ENCODE measurements around the gene NPRL2.
"Not testable (repeated sequence)": the region's sequence is repeated elsewhere in the genome, so short reads cannot be mapped to it uniquely, and the experiment has no call there.

NPRL2 gene

GRCh38 chr3:50321336-50322114 is 29.1 kb downstream of the NPRL2 start:
- ATAC-seq, result peak; percentile 73
- Mint-ChIP-seq H3K9me3 (no peaks in the 10 kb centered on the region), H3K4me1 (peaks cover 32% of the 10 kb centered on the region)

GRCh38 chr3:50320853-50321335 is 29.7 kb downstream of the NPRL2 start:
- peak overlapping the region; percentile 87 for H3K4me3 Mint-ChIP-seq

More at GRCh38 chr3:50321336-50322114, 29.1 kb downstream of the NPRL2 start:
- Mint-ChIP-seq H3K27ac (peak overlapping the region; percentile 90), H3K4me3 (peak overlapping the region; percentile 75), H3K27me3 (no peaks in the 10 kb centered on the region), H3K36me3 (ENCODE audit: low read depth) (peaks cover 2% of the 10 kb centered on the region)
- DNase-seq, result peak; percentile 83

GRCh38 chr3:50319894-50320625 is 30.5 kb downstream of the NPRL2 start:
- peaks cover 5% of the 10 kb centered on the region for H3K36me3 Mint-ChIP-seq (ENCODE audit: low read depth)

More at GRCh38 chr3:50320853-50321335, 29.7 kb downstream of the NPRL2 start:
- DNase-seq, result peak; percentile 67
- H3K27me3 Mint-ChIP-seq, result no peaks in the 10 kb centered on the region
- H3K27ac Mint-ChIP-seq, result peak overlapping the region; percentile 73
- H3K4me1 Mint-ChIP-seq, result peaks cover 32% of the 10 kb centered on the region
- ATAC-seq, result peak; percentile 48
- H3K36me3 Mint-ChIP-seq (ENCODE audit: low read depth), result peaks cover 5% of the 10 kb centered on the region
- no peaks in the 10 kb centered on the region for H3K9me3 Mint-ChIP-seq

GRCh38 chr3:50319181-50319893 is 31.2 kb downstream of the NPRL2 start:
- H3K27ac Mint-ChIP-seq, result no peak overlapping the region
- H3K36me3 Mint-ChIP-seq (ENCODE audit: low read depth), result peaks cover 5% of the 10 kb centered on the region
- peaks cover 34% of the 10 kb centered on the region for H3K4me1 Mint-ChIP-seq
- no peaks in the 10 kb centered on the region for H3K9me3 Mint-ChIP-seq
- ATAC-seq, result no peak
- DNase-seq, result no peak
- no peaks in the 10 kb centered on the region for H3K27me3 Mint-ChIP-seq
- H3K4me3 Mint-ChIP-seq, result no peak overlapping the region

More at GRCh38 chr3:50319894-50320625, 30.5 kb downstream of the NPRL2 start:
- Mint-ChIP-seq H3K4me1 (peaks cover 33% of the 10 kb centered on the region), H3K4me3 (peak overlapping the region; percentile 87), H3K27me3 (no peaks in the 10 kb centered on the region), H3K9me3 (no peaks in the 10 kb centered on the region), H3K27ac (no peak overlapping the region)
- DNase-seq (no peak), ATAC-seq (no peak)

GRCh38 chr3:50318615-50319014 is 32.0 kb downstream of the NPRL2 start:
- Mint-ChIP-seq H3K27ac (no peak overlapping the region), H3K4me1 (peaks cover 34% of the 10 kb centered on the region), H3K4me3 (no peak overlapping the region), H3K9me3 (no peaks in the 10 kb centered on the region), H3K36me3 (ENCODE audit: low read depth) (peaks cover 5% of the 10 kb centered on the region), H3K27me3 (no peaks in the 10 kb centered on the region)
- no peak for DNase-seq
- ATAC-seq, result no peak

- H3K9me3 Mint-ChIP-seq, result no peaks in the 10 kb centered on the region
- DNase-seq, result no peak
- peaks cover 34% of the 10 kb centered on the region for H3K4me1 Mint-ChIP-seq
- H3K27me3 Mint-ChIP-seq, result no peaks in the 10 kb centered on the region
- ATAC-seq, result no peak
- no peak overlapping the region for H3K4me3 Mint-ChIP-seq
- peaks cover 5% of the 10 kb centered on the region for H3K36me3 Mint-ChIP-seq (ENCODE audit: low read depth)
- H3K27ac Mint-ChIP-seq, result no peak overlapping the region
These were observed 32.4 kb downstream of the NPRL2 start for GRCh38 chr3:50318163-50318562.

GRCh38 chr3:50317300-50317699 is 33.3 kb downstream of the NPRL2 start:
- ATAC-seq (no peak), DNase-seq (no peak)
- no peaks in the 10 kb centered on the region for H3K27me3 Mint-ChIP-seq
- H3K36me3 Mint-ChIP-seq (ENCODE audit: low read depth), result peaks cover 5% of the 10 kb centered on the region
- H3K9me3 Mint-ChIP-seq, result no peaks in the 10 kb centered on the region
- H3K4me1 Mint-ChIP-seq, result peaks cover 34% of the 10 kb centered on the region
- no peak overlapping the region for H3K27ac Mint-ChIP-seq
- H3K4me3 Mint-ChIP-seq, result no peak overlapping the region

- Mint-ChIP-seq H3K27me3 (no peaks in the 10 kb centered on the region), H3K9me3 (no peaks in the 10 kb centered on the region), H3K27ac (peak overlapping the region; percentile 47), H3K4me3 (no peak overlapping the region), H3K4me1 (peaks cover 34% of the 10 kb centered on the region), H3K36me3 (ENCODE audit: low read depth) (peaks cover 5% of the 10 kb centered on the region)
- DNase-seq, result peak; percentile 52
- peak; percentile 47 for ATAC-seq
These were observed 33.8 kb downstream of the NPRL2 start for GRCh38 chr3:50316657-50317242.

- Mint-ChIP-seq H3K9me3 (no peaks in the 10 kb centered on the region), H3K27me3 (no peaks in the 10 kb centered on the region), H3K36me3 (ENCODE audit: low read depth) (peaks cover 6% of the 10 kb centered on the region), H3K4me3 (no peak overlapping the region), H3K27ac (no peak overlapping the region), H3K4me1 (peaks cover 26% of the 10 kb centered on the region)
- ATAC-seq, result no peak
- DNase-seq, result no peak
These were observed 35.8 kb downstream of the NPRL2 start for GRCh38 chr3:50314816-50315215.

- Mint-ChIP-seq H3K9me3 (no peaks in the 10 kb centered on the region), H3K36me3 (ENCODE audit: low read depth) (peaks cover 10% of the 10 kb centered on the region), H3K4me1 (peaks cover 23% of the 10 kb centered on the region), H3K27me3 (no peaks in the 10 kb centered on the region), H3K4me3 (no peak overlapping the region), H3K27ac (no peak overlapping the region)
- DNase-seq (no peak), ATAC-seq (no peak)
These were observed 36.2 kb downstream of the NPRL2 start for GRCh38 chr3:50314342-50314741.

GRCh38 chr3:50312041-50312440 is 38.5 kb downstream of the NPRL2 start:
- H3K27me3 Mint-ChIP-seq, H3K9me3 Mint-ChIP-seq, H3K4me3 Mint-ChIP-seq, H3K27ac Mint-ChIP-seq, ATAC-seq, DNase-seq: not testable (repeated sequence)
- H3K4me1 Mint-ChIP-seq, result peaks cover 11% of the 10 kb centered on the region
- peaks cover 11% of the 10 kb centered on the region for H3K36me3 Mint-ChIP-seq (ENCODE audit: low read depth)

- Mint-ChIP-seq H3K27ac (no peak overlapping the region), H3K4me1 (peaks cover 19% of the 10 kb centered on the region), H3K9me3 (no peaks in the 10 kb centered on the region), H3K4me3 (no peak overlapping the region), H3K27me3 (no peaks in the 10 kb centered on the region), H3K36me3 (ENCODE audit: low read depth) (peaks cover 5% of the 10 kb centered on the region)
- ATAC-seq (peak; percentile 48), DNase-seq (peak; percentile 2)
These were observed 46.0 kb downstream of the NPRL2 start for GRCh38 chr3:50304601-50305000.

- DNase-seq, result peak; percentile 3
- H3K27ac Mint-ChIP-seq, result no peak within 1 kb of the TSS
- no peak for ATAC-seq
- no peaks in the 10 kb centered on the region for H3K36me3 Mint-ChIP-seq (ENCODE audit: low read depth)
- no peak within 1 kb of the TSS for H3K4me3 Mint-ChIP-seq
- H3K27me3 Mint-ChIP-seq, result no peaks in the 10 kb centered on the region
- peaks cover 24% of the 10 kb centered on the region for H3K4me1 Mint-ChIP-seq
- H3K9me3 Mint-ChIP-seq, result no peaks in the 10 kb centered on the region
These were observed 47.4 kb downstream of the NPRL2 start, which contains the start of gene HYAL1 for GRCh38 chr3:50303013-50303815. Gene HYAL1 (minus strand): TSS chr3:50303574. CDS start chr3:50302956, 618 bp downstream.
